GM18873 (cell line): ENCODE data around the gene CD47.

Source experiments
- ATAC-seq: cut with Tn5 transposase; IDR thresholded peaks from one replicate; pipeline ENCODE4 v1.9.1; 2021; ENCODE audit warnings: mild to moderate bottlenecking, moderate library complexity, moderate number of reproducible peaks; ENCODE audit not compliant: unreplicated experiment, low FRiP score

CD47 gene

DNA sequence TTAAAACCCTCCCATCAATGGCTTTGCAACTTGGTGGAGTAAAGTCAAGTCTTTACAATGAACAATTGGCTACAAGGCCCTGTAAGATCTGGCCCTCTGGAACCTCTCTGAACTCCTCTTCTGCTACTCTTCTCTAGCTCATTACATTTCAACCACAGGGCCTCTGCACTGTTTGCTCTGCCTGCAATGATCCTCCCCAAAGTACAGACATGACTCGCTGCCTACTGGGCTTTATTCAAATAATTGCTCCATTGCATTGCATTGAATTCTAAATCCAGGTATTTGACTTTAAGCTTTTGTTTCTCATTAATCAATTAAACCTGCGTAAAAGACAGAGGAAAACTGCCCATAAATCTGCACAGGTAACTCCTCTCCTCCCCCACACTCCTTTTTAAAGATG is 96.7 kb downstream of the CD47 start:
- no peak for ATAC-seq

DNA sequence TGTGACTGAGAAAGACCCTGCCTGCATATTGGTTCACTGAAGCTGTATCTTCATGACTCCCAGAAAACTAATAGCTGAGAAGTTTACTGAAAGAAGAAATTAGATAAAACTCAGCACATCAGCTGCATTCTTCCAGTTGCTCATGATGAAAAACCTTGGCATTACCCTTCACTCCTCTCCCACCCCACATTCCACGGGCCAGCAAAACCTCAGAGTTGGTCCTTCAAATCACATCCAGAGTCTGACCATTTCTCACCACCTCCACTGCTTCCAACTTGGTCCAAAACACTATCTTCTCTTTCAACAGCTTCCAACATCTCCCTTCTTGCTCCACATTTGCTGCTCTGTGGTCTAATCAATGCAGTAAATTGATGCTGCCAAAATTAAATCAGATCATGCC is 97.1 kb downstream of the CD47 start:
- ATAC-seq, result no peak
